WTC11 (cell line): Measurements from ENCODE around the gene ARPC5. TPM values are rescaled to one million over a fixed set of nuclear protein-coding genes. Genes with fewer than 3 reads are reported as not detected.

ENCODE experiments used
- ATAC-seq: fragments of 200-7000 bp; cut with Tn5 transposase; 2 replicates; pipeline ENCODE4 v1.10.0; 2021; ENCODE audit warnings: mild to moderate bottlenecking, moderate library complexity
- CTCF ChIA-PET: fragments of 300-600 bp; sonication (Branson Sonifier 250); formaldehyde crosslinking; loops from one replicate; lab custom pipeline; 2021; ENCODE audit warnings: antibody characterized with exemption; lab: Charles Lee
- POLR2A ChIA-PET: fragments of 350-600 bp; sonication (Branson Sonifier 250); formaldehyde crosslinking; loops from one replicate; lab custom pipeline; 2021; ENCODE audit warnings: antibody characterized with exemption; lab: Charles Lee
- DNase-seq: peaks from one replicate; pipeline ENCODE4 v3.0.0; 2021; ENCODE audit warnings: low spot score
- H3K27ac Mint-ChIP-seq: 2 replicates; pipeline ENCODE4 v1.8.0; 2021; ENCODE audit warnings: mixed read lengths
- H3K27me3 Mint-ChIP-seq: 2 replicates; pipeline ENCODE4 v1.8.0; 2021; ENCODE audit warnings: low read depth, mild to moderate bottlenecking, moderate library complexity, mixed read lengths
- H3K36me3 Mint-ChIP-seq: 2 replicates; pipeline ENCODE4 v1.8.0; 2021; ENCODE audit warnings: mixed read lengths
- H3K4me1 Mint-ChIP-seq: 2 replicates; pipeline ENCODE4 v1.8.0; 2022; ENCODE audit warnings: mixed read lengths
- H3K4me3 Mint-ChIP-seq: 2 replicates; pipeline ENCODE4 v1.8.0; 2021; ENCODE audit warnings: mild to moderate bottlenecking, moderate library complexity, mixed read lengths
- H3K9me3 Mint-ChIP-seq: 2 replicates; pipeline ENCODE4 v1.8.0; 2021; ENCODE audit warnings: mixed read lengths
- EMX1 ChIP-seq: fragments of 250-450 bp; sonication (Bioruptor Pico); IDR thresholded peaks from 2 replicates; pipeline ENCODE4 v1.8.0; 2021; ENCODE audit warnings: mild to moderate bottlenecking
- ESRRA ChIP-seq: sonication (generic); formaldehyde crosslinking; IDR thresholded peaks from 2 replicates; pipeline ENCODE4 v1.8.1; 2022; ENCODE audit warnings: mild to moderate bottlenecking, missing genetic modification reagents, borderline replicate concordance
- FOXJ3 ChIP-seq: sonication (generic); formaldehyde crosslinking; IDR thresholded peaks from 2 replicates; pipeline ENCODE4 v1.9.0; 2021; ENCODE audit warnings: missing genetic modification reagents, mild to moderate bottlenecking, borderline replicate concordance
- GRHL2 ChIP-seq: fragments of 250-450 bp; sonication (Bioruptor Pico); IDR thresholded peaks from 2 replicates; pipeline ENCODE4 v1.8.0; 2022; ENCODE audit warnings: mild to moderate bottlenecking, moderate library complexity; ENCODE audit not compliant: insufficient replicate concordance, severe bottlenecking
- JAZF1 ChIP-seq: fragments of 250-450 bp; sonication (Bioruptor Pico); IDR thresholded peaks from 2 replicates; pipeline ENCODE4 v1.9.0; 2021; ENCODE audit warnings: moderate library complexity, mild to moderate bottlenecking, inconsistent platforms
- KAT7 ChIP-seq: sonication (generic); formaldehyde crosslinking; IDR thresholded peaks from 2 replicates; pipeline ENCODE4 v1.8.1; 2023; ENCODE audit warnings: missing genetic modification reagents, mild to moderate bottlenecking, borderline replicate concordance
- NR1H2 ChIP-seq: sonication (generic); formaldehyde crosslinking; IDR thresholded peaks from 2 replicates; pipeline ENCODE4 v1.9.0; 2021; ENCODE audit warnings: mild to moderate bottlenecking, moderate library complexity, missing genetic modification reagents
- OVOL2 ChIP-seq: fragments of 250-450 bp; sonication (Bioruptor Pico); IDR thresholded peaks from 2 replicates; pipeline ENCODE4 v1.9.0; 2021; ENCODE audit warnings: mild to moderate bottlenecking, borderline replicate concordance
- PRRX2 ChIP-seq: fragments of 250-450 bp; sonication (Bioruptor Pico); IDR thresholded peaks from 2 replicates; pipeline ENCODE4 v1.8.0; 2021; ENCODE audit warnings: mild to moderate bottlenecking
- SMAD3 ChIP-seq: sonication (generic); formaldehyde crosslinking; IDR thresholded peaks from 2 replicates; pipeline ENCODE4 v1.8.0; 2022; ENCODE audit warnings: missing genetic modification reagents, mild to moderate bottlenecking, borderline replicate concordance
- SMAD4 ChIP-seq: sonication (generic); formaldehyde crosslinking; IDR thresholded peaks from 2 replicates; pipeline ENCODE4 v1.8.0; 2022; ENCODE audit warnings: mild to moderate bottlenecking, missing genetic modification reagents
- ZBTB21 ChIP-seq: sonication (generic); formaldehyde crosslinking; IDR thresholded peaks from 2 replicates; pipeline ENCODE4 v1.8.1; 2023; ENCODE audit warnings: mild to moderate bottlenecking, missing genetic modification reagents, borderline replicate concordance
- ZNF138 ChIP-seq: sonication (generic); formaldehyde crosslinking; conservative IDR thresholded peaks from 2 replicates; pipeline ENCODE4 v1.8.1; 2022; ENCODE audit warnings: mild to moderate bottlenecking, moderate library complexity, missing genetic modification reagents
- ZNF317 ChIP-seq: sonication (generic); formaldehyde crosslinking; IDR thresholded peaks from 2 replicates; pipeline ENCODE4 v1.8.1; 2023; ENCODE audit warnings: low read depth, mild to moderate bottlenecking, moderate library complexity, missing genetic modification reagents, borderline replicate concordance
- ZNF396 ChIP-seq: fragments of 250-450 bp; sonication (Bioruptor Pico); IDR thresholded peaks from 2 replicates; pipeline ENCODE4 v1.8.0; 2021; ENCODE audit warnings: mild to moderate bottlenecking, moderate library complexity, borderline replicate concordance
- ZNF423 ChIP-seq: fragments of 250-450 bp; sonication (Bioruptor Pico); IDR thresholded peaks from 2 replicates; pipeline ENCODE4 v2.1.2; 2022; ENCODE audit warnings: mild to moderate bottlenecking, moderate library complexity
- total RNA-seq: library from RNA; stranded (reverse); gene quantifications from 3 replicates; pipeline ENCODE4 v1.2.3, GENCODE V29; 2021
- TF ChIP-seq, protein P1 (sequence below): sonication (generic); formaldehyde crosslinking; IDR thresholded peaks from 2 replicates; pipeline ENCODE4 v1.8.1; 2022; ENCODE audit warnings: low read depth, mild to moderate bottlenecking, moderate library complexity, missing genetic modification reagents, borderline replicate concordance
- TF ChIP-seq, protein P2 (sequence below): sonication (generic); formaldehyde crosslinking; IDR thresholded peaks from 2 replicates; pipeline ENCODE4 v1.8.0; 2023; ENCODE audit warnings: missing genetic modification reagents
- TF ChIP-seq, protein P3 (sequence below): sonication (generic); formaldehyde crosslinking; IDR thresholded peaks from 2 replicates; pipeline ENCODE4 v1.8.0; 2023; ENCODE audit warnings: missing genetic modification reagents, mild to moderate bottlenecking, borderline replicate concordance
- TF ChIP-seq, protein P4 (sequence below): sonication (generic); formaldehyde crosslinking; IDR thresholded peaks from 2 replicates; pipeline ENCODE4 v1.8.1; 2022; ENCODE audit warnings: mild to moderate bottlenecking, missing genetic modification reagents, moderate library complexity, borderline replicate concordance
- TF ChIP-seq, protein P5 (sequence below): sonication (generic); formaldehyde crosslinking; IDR thresholded peaks from 2 replicates; pipeline ENCODE4 v1.8.0; 2023; ENCODE audit warnings: mild to moderate bottlenecking, missing genetic modification reagents
- TF ChIP-seq, protein P6 (sequence below): sonication (generic); formaldehyde crosslinking; IDR thresholded peaks from 2 replicates; pipeline ENCODE4 v1.8.1; 2022; ENCODE audit warnings: mild to moderate bottlenecking, moderate library complexity, missing genetic modification reagents

Gene ARPC5
- total RNA-seq, 1 experiment from 2014 or later, result 51.7 TPM

DNA sequence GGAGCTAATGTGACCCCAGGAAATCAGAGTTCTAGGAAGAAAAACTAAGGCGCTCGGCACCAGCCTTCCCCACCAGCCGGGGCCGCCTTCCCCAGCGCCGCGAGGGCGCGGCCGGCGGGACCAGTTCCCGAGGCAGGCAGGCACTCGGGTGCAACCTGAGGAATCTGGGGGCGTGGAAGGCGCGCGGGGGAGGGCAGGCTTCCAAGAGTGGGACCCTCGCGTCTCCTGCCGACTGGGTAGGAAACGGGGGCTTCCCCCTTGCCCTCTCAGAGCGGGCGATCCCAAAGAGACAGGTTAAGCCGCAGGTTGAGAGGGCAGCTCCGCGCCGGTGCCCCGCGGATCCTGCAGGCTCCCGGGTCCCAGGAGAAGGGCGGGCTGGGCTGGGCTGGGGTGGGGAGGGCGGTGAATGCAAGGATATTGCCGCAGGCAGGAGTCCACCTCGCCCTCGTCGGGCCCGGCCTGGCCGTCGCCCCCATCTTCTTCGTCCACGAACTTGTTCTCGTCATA is 431 bp downstream of the ARPC5 start:
- Mint-ChIP-seq H3K4me3 (peak overlapping the region; percentile 98), H3K4me1 (peaks cover 36% of the 10 kb centered on the region), H3K36me3 (peaks cover 7% of the 10 kb centered on the region), H3K9me3 (no peaks in the 10 kb centered on the region), H3K27ac (peak overlapping the region; percentile 94), H3K27me3 (peaks cover 15% of the 10 kb centered on the region)
- peak; percentile 50 for ATAC-seq
- CTCF ChIA-PET, result interaction anchor here (0.6 to 3.3 kb wide), 5 partner anchors 50 to 353 kb away, joined by 3 to 13 read pairs (median 6); no protein-coding TSS in a partner anchor
- no peak for TF ChIP-seq NR1H2 (CRISPR knock-in tag)
- TF ChIP-seq, protein P1, sequence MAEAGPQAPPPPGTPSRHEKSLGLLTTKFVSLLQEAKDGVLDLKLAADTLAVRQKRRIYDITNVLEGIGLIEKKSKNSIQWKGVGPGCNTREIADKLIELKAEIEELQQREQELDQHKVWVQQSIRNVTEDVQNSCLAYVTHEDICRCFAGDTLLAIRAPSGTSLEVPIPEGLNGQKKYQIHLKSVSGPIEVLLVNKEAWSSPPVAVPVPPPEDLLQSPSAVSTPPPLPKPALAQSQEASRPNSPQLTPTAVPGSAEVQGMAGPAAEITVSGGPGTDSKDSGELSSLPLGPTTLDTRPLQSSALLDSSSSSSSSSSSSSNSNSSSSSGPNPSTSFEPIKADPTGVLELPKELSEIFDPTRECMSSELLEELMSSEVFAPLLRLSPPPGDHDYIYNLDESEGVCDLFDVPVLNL (CRISPR knock-in tag), result no peak
- no peak for TF ChIP-seq JAZF1
- no peak; the same call in 1 of the 2 replicates for TF ChIP-seq ESRRA (CRISPR knock-in tag)
- TF ChIP-seq OVOL2, result no peak
- TF ChIP-seq GRHL2, result no peak
- TF ChIP-seq ZNF396, result no peak
- TF ChIP-seq ZNF317, result no peak
- TF ChIP-seq ZBTB21 (CRISPR knock-in tag), result no peak
- TF ChIP-seq, protein P2, sequence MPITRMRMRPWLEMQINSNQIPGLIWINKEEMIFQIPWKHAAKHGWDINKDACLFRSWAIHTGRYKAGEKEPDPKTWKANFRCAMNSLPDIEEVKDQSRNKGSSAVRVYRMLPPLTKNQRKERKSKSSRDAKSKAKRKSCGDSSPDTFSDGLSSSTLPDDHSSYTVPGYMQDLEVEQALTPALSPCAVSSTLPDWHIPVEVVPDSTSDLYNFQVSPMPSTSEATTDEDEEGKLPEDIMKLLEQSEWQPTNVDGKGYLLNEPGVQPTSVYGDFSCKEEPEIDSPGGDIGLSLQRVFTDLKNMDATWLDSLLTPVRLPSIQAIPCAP, result no peak
- TF ChIP-seq, protein P3, sequence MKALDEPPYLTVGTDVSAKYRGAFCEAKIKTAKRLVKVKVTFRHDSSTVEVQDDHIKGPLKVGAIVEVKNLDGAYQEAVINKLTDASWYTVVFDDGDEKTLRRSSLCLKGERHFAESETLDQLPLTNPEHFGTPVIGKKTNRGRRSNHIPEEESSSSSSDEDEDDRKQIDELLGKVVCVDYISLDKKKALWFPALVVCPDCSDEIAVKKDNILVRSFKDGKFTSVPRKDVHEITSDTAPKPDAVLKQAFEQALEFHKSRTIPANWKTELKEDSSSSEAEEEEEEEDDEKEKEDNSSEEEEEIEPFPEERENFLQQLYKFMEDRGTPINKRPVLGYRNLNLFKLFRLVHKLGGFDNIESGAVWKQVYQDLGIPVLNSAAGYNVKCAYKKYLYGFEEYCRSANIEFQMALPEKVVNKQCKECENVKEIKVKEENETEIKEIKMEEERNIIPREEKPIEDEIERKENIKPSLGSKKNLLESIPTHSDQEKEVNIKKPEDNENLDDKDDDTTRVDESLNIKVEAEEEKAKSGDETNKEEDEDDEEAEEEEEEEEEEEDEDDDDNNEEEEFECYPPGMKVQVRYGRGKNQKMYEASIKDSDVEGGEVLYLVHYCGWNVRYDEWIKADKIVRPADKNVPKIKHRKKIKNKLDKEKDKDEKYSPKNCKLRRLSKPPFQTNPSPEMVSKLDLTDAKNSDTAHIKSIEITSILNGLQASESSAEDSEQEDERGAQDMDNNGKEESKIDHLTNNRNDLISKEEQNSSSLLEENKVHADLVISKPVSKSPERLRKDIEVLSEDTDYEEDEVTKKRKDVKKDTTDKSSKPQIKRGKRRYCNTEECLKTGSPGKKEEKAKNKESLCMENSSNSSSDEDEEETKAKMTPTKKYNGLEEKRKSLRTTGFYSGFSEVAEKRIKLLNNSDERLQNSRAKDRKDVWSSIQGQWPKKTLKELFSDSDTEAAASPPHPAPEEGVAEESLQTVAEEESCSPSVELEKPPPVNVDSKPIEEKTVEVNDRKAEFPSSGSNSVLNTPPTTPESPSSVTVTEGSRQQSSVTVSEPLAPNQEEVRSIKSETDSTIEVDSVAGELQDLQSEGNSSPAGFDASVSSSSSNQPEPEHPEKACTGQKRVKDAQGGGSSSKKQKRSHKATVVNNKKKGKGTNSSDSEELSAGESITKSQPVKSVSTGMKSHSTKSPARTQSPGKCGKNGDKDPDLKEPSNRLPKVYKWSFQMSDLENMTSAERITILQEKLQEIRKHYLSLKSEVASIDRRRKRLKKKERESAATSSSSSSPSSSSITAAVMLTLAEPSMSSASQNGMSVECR, result no peak
- no peak for TF ChIP-seq ZNF423 (CRISPR knock-in tag)
- no peak for TF ChIP-seq PRRX2 (CRISPR knock-in tag)
- TF ChIP-seq, protein P4, sequence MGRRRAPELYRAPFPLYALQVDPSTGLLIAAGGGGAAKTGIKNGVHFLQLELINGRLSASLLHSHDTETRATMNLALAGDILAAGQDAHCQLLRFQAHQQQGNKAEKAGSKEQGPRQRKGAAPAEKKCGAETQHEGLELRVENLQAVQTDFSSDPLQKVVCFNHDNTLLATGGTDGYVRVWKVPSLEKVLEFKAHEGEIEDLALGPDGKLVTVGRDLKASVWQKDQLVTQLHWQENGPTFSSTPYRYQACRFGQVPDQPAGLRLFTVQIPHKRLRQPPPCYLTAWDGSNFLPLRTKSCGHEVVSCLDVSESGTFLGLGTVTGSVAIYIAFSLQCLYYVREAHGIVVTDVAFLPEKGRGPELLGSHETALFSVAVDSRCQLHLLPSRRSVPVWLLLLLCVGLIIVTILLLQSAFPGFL (CRISPR knock-in tag), result 0 out of 2 replicates have a peak, but pooled peaks have one; percentile 57
- TF ChIP-seq EMX1 (CRISPR knock-in tag), result no peak
- no peak for TF ChIP-seq ZNF138 (CRISPR knock-in tag)
- TF ChIP-seq, protein P5, sequence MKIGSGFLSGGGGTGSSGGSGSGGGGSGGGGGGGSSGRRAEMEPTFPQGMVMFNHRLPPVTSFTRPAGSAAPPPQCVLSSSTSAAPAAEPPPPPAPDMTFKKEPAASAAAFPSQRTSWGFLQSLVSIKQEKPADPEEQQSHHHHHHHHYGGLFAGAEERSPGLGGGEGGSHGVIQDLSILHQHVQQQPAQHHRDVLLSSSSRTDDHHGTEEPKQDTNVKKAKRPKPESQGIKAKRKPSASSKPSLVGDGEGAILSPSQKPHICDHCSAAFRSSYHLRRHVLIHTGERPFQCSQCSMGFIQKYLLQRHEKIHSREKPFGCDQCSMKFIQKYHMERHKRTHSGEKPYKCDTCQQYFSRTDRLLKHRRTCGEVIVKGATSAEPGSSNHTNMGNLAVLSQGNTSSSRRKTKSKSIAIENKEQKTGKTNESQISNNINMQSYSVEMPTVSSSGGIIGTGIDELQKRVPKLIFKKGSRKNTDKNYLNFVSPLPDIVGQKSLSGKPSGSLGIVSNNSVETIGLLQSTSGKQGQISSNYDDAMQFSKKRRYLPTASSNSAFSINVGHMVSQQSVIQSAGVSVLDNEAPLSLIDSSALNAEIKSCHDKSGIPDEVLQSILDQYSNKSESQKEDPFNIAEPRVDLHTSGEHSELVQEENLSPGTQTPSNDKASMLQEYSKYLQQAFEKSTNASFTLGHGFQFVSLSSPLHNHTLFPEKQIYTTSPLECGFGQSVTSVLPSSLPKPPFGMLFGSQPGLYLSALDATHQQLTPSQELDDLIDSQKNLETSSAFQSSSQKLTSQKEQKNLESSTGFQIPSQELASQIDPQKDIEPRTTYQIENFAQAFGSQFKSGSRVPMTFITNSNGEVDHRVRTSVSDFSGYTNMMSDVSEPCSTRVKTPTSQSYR (CRISPR knock-in tag), result no peak
- 0 out of 2 replicates have a peak, but pooled peaks have one; percentile 34 for TF ChIP-seq FOXJ3 (CRISPR knock-in tag)
- TF ChIP-seq, protein P6, sequence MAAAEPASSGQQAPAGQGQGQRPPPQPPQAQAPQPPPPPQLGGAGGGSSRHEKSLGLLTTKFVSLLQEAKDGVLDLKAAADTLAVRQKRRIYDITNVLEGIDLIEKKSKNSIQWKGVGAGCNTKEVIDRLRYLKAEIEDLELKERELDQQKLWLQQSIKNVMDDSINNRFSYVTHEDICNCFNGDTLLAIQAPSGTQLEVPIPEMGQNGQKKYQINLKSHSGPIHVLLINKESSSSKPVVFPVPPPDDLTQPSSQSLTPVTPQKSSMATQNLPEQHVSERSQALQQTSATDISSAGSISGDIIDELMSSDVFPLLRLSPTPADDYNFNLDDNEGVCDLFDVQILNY (CRISPR knock-in tag), result peak; percentile 20; the same call in 1 of the 2 replicates
- TF ChIP-seq KAT7 (CRISPR knock-in tag), result no peak
- TF ChIP-seq SMAD3 (CRISPR knock-in tag), result no peak
- TF ChIP-seq SMAD4, result no peak
- POLR2A ChIA-PET, result no interaction called here
- DNase-seq, result peak; percentile 45
